Hepatocyte (in vitro differentiated cells): ENCODE results near the gene SVIL.

Experiments
- CTCF ChIP-seq: fragments of 200-600 bp; sonication (generic); IDR thresholded peaks from 2 replicates; pipeline ENCODE4 v1.5.1; 2016; ENCODE audit warnings: antibody characterized with exemption, mild to moderate bottlenecking; ENCODE audit not compliant: poor library complexity
- EZH2phosphoT487 ChIP-seq: fragments of 200-600 bp; sonication (generic); IDR thresholded peaks from one replicate; pipeline ENCODE4 v1.6.1; 2018; ENCODE audit warnings: antibody characterized with exemption, mild to moderate bottlenecking, low read depth, moderate library complexity; ENCODE audit not compliant: unreplicated experiment, severe bottlenecking

- TF ChIP-seq CTCF (no peak), EZH2phosphoT487 (no peak)
Measured at GRCh38 chr10:29630205-29631048, 4.3 kb downstream of the SVIL start.
